ENCODE results near the gene OR4C46. TPM values are rescaled to one million over a fixed set of nuclear protein-coding genes. Genes with fewer than 3 reads are reported as not detected.
"Not testable (repeated sequence)": the region's sequence is repeated elsewhere in the genome, so short reads cannot be mapped to it uniquely, and the experiment has no call there.

Gene OR4C46
- not detected in 2 replicates for total RNA-seq

- no peak for DNase-seq (ENCODE audit: low read depth)
- H3K4me3 ChIP-seq (ENCODE audit: low read depth, low read length) = no peak within 1 kb of the TSS
- no peak for TF ChIP-seq CTCF (conservative IDR thresholded peaks at IDR 0.05; ENCODE audit: low read depth, low read length)
These were observed at the start of gene OR4C46 for GRCh38 chr11:54603898-54604297. Gene OR4C46, minus strand, starts transcription at chr11:54603998. Its CDS starts 0 bp downstream, at chr11:54603998.

- DNase-seq (ENCODE audit: low read depth); H3K4me3 ChIP-seq (ENCODE audit: low read depth, low read length): not testable (repeated sequence)
These were observed 41.8 kb upstream of the OR4C46 start for GRCh38 chr11:54645606-54646005.

DNA sequence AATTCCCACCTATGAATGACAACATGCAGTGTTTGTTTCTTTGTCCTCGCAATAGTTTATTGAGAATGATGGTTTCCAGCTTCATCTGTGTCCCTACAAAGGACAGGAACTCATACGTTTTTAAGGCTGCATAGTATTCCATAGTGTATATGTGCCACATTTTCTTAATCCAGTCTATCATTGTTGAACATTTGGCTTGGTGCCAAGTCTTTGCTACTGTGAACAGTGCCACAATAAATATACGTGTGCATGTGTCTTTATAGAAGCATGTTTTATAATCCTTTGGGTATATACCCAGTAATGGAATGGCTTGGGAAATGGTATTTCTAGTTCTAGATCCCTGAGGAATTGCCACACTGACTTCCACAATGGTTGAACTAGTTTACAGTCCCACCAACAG lies 42.4 kb downstream of the OR4C46 start:
- DNase-seq (ENCODE audit: low read depth); H3K4me3 ChIP-seq (ENCODE audit: low read depth, low read length): not testable (repeated sequence)

GRCh38 chr11:54558919-54559318 lies 44.9 kb downstream of the OR4C46 start:
- TF ChIP-seq CTCF (conservative IDR thresholded peaks at IDR 0.05; ENCODE audit: low read depth, low read length) = peak; percentile 11
- H3K4me3 ChIP-seq (ENCODE audit: low read depth, low read length) = no peak overlapping the region
- no peak for DNase-seq (ENCODE audit: low read depth)

GRCh38 chr11:54558407-54558806 lies 45.4 kb downstream of the OR4C46 start:
- no peak for TF ChIP-seq CTCF (conservative IDR thresholded peaks at IDR 0.05; ENCODE audit: low read depth, low read length)
- no peak for DNase-seq (ENCODE audit: low read depth)
- no peak overlapping the region for H3K4me3 ChIP-seq (ENCODE audit: low read depth, low read length)

Other genes starting within 250 kb of the OR4C46 start
- gene OR4A5, start 102.8 kb upstream of the OR4C46 start, total RNA-seq = not detected in 2 replicates

All from epithelial cell of proximal tubule (primary cell).